NCI-H2196 treated with DMSO at 0.1 percent for 48 hours (cell line): ENCODE measurements around the gene ZSCAN9.

Experiments used
- DNase-seq: peaks from one replicate; lab custom pipeline; 2025; ENCODE audit not compliant: unreplicated experiment; lab: John Stamatoyannopoulos, UW

The ZSCAN9 gene

DNA sequence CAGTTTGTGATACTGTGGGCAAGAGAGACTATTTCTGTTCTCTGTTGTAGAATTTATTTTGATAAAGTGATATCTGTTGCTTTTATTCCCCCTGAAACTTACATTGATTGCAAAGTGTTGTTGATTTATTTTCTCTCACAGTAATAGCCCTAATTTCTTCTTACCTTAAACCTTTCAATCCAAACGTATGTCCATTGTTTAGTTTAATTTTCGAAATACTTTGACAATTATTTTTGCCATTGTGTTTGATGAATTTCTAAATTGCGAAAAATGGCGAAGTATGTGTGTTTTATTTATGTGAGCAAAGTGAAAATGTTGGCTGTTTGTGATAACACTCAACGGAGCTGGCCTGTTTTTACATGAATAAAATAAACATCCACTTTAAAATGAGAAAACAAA is 41.5 kb downstream of the ZSCAN9 start:
- DNase-seq = no peak

DNA sequence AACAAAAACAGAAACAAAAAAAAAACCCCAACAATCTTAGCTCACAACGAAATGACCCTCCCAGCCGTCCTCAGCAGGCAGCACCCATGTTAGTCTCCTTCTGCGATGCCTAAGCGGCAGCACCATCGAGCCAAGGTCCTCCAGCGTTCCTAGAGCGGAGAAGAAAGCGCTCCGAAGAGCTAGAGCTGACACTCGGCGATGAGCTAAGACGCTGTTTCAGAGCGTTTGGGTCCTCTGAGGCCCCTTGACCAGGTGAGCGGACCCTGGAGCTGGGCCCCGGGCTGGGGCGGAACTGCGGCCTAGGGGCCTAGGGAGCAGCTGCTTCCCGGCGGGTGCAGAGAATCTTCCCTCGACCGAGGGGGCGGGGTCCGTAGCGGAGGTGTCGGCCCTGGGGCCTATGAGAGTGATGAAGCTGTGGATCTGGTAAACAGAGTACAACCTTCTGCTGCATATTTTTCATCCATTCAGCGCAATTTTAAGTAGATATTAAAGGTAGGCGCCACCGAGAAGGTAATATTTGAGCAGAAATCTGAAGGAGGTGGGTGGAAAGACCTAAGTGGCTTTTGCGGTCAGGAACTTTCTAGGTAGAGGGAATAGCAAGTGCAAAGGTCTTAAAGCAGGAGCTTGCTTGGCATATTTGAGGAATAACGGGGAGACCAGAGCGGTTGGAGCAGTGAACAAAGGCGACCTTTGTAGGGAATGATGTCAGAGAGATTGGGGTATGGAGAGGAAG is 42.1 kb downstream of the ZSCAN9 start, which contains the start of gene ZSCAN26:
Gene ZSCAN26 (plus strand): TSS at position 182 of the 733 bp plus-strand sequence. CDS start 4,777 bp downstream, outside the sequence.
- DNase-seq = peak; percentile 59

DNA sequence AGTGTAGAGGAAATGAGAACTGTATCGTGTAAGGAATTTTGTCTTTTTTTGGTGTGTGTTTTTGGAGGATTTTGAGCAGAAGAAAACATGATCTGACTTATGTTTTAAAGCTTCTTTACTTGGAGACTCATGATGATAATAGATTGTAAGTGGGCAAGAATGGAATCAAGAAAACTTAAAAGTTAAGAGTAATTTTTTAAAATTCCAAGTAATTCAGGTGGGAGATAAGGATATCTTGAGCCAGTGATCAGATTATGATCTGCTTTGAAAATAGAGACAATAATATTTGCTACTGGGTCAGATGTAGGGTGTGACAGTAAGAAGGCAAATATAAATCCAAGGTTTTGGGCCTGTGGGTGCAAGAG is 42.6 kb downstream of the ZSCAN9 start:
- no peak for DNase-seq

DNA sequence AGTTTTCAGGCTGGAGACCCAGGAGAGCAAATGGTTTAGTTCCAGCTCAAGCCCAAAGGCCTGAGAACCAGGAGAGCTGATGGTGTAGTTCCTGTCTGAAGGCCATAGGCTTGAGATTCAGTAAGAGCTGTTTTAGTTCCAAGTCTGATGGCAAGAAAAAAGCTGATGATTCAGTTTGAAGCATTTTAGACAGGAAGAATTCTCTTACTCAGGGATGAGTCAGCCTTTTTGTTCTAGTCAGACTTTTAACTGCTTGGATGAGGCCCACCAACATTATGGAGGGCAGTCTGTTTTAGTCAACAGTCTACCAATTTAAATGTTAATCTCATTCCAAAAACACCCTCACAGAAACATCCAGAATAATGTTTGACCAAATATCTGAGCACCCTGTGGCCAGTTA is 44.4 kb downstream of the ZSCAN9 start:
- no peak for DNase-seq

DNA sequence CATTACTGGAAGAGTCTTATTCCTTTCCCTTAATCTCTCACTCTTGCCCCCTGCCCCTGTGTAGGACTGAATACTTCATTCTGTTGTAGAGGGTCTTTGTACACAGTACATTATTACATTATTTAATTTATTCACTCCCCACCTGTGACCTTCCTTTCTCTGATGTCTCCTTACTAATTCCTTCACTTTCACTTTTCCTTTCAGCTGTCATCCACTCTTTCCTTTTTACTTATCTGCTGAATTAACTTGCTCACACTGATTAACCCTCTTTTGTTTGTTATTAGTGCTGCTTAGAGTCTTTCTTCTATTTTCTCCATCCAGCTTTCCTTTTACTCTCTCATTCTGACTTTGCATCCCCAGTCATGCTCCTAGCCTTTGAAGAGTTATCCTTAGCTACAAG is 49.8 kb downstream of the ZSCAN9 start:
- no peak for DNase-seq

DNA sequence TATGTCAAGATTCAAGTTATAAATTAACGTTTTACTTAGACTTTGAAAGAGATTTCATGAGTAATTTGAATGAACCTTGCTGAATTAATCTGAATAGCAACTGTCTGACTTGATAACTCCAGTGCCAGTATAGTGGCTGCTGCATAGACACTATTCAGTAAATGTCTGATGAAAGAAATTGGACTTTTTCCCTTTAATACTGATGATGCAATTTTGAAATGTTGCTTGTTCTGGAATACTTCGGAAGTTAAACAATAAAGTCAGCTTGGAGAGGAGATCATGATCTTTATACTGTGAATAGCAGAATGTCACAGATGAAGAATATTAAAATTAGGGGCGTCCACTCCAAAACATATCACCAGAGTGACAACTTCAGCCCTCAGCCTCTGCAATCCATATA is 52.7 kb downstream of the ZSCAN9 start:
- DNase-seq = no peak

DNA sequence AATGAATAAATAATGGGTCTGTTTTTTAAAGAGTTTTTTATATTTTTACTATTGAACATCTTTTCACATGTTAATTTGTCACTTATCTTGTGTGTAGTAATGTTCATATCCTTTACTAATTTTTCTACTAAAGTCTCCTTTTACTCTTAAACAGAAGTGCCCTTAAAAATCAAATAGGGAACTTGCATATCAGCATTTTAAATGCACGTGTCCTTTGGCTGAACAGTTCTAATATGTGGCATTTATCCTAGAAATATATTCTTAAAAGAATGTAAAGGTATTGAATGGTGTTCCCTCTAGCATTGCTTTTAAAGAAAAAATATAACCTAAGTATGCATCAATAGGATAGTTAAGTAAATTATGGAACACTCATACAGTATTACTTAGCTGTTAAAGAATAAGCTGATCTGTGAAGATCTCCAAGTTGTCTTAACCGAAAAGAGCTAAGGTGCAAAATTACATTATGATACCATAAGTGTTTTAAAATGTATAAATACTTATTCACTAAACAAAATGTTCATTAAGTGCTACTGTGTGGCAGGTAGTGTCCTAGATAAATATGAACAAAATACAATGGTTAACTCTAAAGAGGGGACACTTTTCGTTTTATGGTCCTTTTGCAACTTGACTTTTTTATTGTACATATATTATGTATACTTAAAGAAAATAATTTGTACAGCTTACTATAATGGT is 55.7 kb downstream of the ZSCAN9 start:
- no peak for DNase-seq

DNA sequence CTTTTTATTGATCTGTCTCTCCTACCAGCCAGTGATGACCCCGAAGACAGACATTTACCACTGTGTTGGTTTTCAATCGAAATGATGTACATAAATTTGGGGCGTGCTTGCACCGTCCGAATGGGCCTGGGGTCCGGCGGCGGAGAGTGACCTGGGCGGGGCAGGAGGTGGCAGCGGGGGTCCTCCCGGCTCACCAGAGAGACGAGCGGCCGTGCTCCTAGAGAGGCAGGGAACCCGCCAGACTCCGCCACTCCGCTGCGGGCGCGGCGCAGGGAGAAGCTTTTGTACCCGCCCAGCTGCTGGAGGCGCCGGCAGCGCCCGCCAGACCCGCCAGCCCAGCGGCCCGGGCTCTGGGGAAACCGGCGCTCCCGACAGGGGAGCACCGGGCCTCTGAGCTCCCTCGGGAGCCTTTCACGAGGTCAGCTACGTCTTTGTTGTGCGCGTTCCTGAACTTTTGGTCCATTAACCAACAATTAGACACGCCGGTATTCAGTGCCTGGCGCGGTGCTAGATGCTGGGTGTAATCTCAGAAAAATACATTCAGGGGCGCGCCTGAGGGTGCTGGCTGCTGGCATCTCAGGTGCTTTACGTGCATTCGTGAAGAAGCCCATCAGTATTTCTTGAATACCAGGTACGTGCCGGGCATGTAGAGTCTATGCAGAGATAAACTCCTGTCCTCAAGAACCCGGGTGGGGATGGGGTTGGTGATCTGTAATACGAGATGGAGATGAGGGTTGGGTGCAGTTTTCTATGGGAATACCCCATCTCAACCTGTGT is 56.4 kb downstream of the ZSCAN9 start, which contains the start of gene PGBD1:
Gene PGBD1 (plus strand): TSS at position 285 of the 777 bp plus-strand sequence. CDS start 2,242 bp downstream, outside the sequence.
- DNase-seq = peak; percentile 40

DNA sequence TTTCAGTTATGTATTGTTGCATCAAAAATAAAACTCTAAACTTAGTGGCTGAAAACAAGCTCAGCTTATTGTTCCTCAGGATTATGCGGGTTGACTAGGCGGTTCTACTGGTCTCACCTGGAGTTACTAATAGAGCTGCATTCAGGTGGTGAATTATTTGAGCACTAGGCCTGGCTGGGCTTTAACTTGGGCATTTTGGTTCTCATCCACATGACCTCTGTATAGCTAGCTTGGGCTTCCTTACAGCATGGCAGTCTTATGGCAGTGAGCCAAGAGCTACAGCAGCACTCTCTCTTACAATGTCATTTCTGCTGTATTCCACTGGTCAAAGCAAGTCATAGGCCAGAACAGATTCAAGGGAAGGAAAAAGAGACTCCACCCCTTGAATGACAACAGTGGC is 57.9 kb downstream of the ZSCAN9 start:
- DNase-seq = no peak
